ENCODE measurements around the gene PSAPL1.

PSAPL1 gene

GRCh38 chr4:7382634-7383014 lies 52.1 kb downstream of the PSAPL1 start:
- DNase-seq (ENCODE audit: low read depth in 2 of 2): no peak

GRCh38 chr4:7381890-7382633 lies 52.7 kb downstream of the PSAPL1 start:
- DNase-seq (ENCODE audit: low read depth in 2 of 2): no peak

GRCh38 chr4:7381221-7381889 lies 53.4 kb downstream of the PSAPL1 start:
- no peak for DNase-seq (ENCODE audit: low read depth in 2 of 2)
